Activated CD4-positive, alpha-beta T cell treated with anti-CD3 and anti-CD28 coated beads, Interleukin-2, amount 50 U/mL, for 16 hours (primary cell): ENCODE results near the gene LRIG2.
A peak's percentile ranks its signal among the peaks of the same experiment; 100 is the strongest.
"Not testable (repeated sequence)": the region's sequence is repeated elsewhere in the genome, so short reads cannot be mapped to it uniquely, and the experiment has no call there.

Experiments
- DNase-seq: peaks from one replicate; pipeline ENCODE4 v3.0.0-alpha.2; 2020

The LRIG2 gene

DNA sequence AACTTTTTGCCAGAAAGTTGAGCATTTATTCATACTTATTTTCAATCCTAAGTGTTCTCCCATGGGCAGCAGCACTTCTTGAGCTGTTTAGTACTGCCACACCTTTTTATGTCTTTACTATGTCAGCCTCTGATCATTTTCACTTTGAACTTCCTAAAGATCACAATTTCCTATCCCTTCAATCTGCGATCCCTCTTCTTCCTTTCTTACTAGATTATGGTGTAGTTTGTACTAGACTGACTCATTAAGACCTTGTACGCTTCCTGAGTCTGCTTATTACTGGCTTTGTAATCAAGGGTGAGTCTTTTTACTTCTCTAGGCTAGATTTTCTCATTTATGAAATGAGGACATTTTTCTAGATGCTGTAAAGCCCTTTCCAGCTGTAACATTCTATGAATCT is 55.1 kb downstream of the LRIG2 start:
- peak; percentile 57 for DNase-seq

DNA sequence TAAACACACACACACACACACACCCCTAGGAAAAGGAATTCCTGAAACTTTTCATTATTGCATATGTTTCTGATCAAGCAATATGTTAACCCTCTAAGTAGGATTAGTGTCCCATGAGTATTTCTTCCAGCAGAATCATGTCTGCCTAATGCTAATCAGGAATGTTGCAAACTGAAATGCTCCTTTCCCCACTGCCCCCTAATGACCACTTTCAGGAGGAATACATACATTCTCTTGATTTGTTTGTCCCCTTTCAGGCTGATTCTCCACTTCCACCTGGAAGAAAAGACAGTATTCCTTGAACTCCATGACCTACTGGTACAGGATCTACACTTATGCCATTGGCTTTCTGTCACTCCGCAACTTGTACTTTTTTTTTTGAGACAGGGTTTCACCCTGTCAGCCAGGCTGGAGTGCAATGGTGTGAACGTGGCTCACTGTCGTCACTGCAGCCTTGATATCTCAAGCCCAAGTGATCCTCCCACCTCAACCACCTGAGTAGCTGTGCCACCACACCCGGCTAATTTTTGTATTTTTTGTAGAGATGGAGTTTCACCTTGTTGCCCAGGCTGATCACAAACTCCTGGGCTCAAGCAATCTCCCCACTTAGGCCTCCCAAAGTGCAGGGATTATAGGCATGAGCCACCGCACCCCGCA is 56.7 kb downstream of the LRIG2 start:
- no peak for DNase-seq

DNA sequence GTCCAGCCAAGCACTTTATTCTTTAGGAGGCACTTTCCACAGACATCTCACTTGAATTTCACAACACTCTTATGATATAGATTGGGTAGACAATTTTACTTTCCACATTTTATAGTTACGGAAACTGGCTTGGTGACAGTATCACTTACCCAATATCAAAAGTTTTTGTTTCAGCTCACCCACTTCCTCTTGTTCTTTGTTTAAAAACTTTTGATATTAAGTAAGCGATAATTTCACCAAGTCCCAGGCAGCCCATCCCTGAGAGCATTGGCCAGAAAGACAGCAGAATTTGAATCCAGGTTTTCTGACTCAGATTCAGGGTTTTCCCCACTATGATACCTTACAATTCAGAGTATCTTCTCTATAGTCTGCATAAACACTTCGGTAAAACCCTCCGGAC is 60.0 kb downstream of the LRIG2 start:
- DNase-seq, result peak; percentile 74

DNA sequence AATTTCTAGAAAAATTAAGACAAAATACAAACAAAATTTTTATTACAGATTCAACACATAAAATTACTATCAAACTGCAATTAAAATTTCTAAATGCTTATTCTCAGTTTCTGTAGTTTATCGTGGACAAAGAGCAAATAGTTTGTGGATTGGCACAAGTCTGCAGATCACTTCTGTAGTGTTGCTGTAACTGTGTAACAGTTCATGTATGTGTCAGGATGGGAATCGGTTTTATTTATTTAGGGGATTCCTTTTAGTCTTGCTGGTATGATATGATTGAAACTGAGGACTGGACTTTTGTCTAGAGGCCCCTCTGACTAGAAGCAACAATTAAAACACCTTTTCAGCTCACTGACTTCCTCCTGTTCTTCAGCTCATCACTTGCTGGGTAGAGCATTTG is 60.8 kb downstream of the LRIG2 start:
- no peak for DNase-seq

DNA sequence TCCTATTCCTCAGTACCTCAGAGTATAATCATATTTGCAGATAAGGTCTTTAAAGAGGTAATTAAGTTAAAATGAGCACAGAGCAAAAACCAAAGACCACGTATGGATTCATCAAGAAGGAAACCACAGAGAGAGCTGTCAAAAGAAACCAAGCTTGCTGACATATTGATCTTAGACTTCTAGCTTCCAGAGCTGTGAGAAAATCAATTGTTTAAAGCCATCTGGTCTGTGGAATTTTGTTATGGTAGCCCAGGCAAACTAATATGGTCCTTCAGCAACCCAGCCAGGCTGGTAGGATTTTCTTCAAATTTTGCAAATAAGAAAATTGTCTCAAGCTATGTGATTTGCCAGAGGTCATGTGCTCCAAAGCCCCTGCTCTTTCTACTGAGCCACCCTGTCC is 62.5 kb downstream of the LRIG2 start:
- DNase-seq, result no peak

DNA sequence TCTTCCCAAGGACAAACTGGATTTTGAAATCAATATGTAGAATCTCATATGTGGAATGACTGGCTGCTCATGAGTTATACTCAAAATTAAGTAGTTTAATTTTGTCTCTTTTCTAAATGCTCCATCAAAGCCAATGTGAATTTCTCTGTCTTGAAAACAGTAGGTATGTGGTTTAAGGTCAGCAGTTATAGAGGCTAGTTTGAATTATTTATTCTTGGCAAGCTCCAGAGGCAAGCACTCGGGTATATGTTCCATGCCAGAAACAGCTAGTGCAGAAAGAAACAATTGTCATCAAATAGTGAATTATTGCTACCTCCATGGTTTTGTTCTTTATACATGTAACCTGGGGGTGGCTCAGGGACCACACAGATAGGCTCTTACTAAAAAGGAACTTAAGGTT is 63.5 kb downstream of the LRIG2 start:
- DNase-seq, result no peak

DNA sequence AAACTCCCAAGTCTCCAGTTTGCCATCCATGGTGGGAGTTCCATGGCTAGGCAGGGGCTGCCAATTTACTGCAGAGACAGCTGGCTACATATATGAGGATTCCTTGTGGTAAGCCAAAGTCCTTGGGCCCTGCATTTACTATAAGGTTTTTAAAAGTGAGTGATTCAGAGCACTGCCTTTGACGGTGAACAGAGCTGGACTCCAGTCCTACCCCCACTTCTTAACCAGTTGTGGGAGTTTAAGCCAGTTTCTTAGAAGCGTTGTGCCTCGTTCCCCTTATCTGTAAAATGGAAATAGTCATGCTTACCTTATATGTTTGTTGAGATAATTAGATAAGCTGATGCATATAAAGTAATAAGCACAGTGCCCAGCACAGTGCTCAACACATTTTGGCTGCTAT is 64.6 kb downstream of the LRIG2 start:
- DNase-seq, result no peak

DNA sequence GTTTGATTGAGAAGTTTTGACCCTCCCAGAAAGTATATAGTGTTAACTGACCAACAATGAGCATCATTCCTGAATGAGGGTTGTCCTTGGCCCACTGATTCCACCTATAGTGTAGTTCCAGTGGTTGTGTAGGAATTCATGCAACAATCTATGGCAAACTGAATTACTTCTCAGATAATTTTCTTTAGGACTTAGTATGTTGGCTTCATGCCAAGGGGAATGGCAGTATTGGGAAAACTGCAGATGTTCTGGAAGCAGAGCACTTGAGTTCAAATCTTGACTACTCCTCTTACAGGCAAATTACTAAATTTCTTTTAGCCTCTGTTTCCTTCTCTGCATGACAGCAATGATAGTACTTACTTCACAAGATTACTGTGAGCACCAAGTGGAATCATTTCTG is 65.8 kb downstream of the LRIG2 start:
- DNase-seq, result no peak

DNA sequence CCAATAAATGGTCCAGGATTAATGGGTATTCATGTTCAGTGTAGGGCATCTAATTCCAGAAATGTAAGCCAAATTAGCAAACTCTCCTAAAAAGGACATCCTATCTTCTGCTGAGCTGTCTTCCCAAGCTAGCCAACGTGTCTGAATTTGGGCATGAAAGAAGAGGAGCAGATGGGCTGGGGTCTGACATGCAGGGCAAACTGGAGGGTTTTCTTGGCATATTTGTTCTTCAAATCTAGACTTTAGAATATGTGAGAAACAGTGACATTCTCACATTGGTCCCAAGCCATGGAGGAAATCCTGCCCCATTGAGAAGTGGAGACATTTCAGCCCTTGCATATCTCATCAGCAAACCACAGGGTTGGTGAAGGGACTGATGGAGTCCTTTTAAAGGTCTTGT is 67.2 kb downstream of the LRIG2 start:
- DNase-seq, result no peak

DNA sequence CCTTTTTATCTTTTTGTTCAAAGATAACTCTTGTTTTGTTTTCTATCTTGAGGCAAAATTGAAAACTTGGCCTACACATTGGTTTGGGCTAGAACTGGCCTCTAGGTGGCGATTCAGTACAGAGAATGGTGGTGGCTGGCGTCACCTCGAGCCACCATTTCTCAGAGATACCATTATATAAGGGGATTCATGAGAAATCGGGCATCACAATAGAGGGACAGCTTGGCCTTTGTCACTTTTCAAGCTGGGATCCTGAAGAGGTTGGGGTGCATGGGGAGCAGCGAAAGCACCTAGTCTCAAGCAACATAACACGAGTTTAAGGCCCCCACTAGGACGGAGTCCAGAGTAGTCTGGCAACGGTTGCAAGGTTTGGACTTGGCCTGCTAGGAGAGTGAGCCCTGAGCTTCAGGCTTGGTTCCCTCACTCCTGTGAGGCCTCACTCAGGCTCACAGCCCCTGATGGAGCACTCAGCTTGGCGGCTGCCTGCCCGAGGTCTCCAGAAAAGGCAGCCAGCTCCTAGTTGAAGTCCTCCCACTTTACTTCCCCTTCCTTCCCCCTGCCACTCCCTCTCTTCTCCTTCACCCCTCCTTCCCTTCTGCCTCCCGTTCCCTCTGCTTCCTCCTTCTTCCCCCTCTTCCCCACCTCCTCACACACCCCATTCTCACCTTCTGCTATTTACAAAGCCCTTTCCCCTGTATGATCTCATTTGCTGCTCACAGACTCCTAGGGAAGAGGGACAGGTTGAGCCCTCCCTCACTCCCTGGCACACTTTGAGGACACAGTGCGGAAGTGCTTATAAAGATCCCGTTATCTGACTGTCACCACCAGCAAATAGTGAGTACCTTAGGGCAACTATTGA is 67.8 kb downstream of the LRIG2 start:
- DNase-seq, result peak; percentile 66

DNA sequence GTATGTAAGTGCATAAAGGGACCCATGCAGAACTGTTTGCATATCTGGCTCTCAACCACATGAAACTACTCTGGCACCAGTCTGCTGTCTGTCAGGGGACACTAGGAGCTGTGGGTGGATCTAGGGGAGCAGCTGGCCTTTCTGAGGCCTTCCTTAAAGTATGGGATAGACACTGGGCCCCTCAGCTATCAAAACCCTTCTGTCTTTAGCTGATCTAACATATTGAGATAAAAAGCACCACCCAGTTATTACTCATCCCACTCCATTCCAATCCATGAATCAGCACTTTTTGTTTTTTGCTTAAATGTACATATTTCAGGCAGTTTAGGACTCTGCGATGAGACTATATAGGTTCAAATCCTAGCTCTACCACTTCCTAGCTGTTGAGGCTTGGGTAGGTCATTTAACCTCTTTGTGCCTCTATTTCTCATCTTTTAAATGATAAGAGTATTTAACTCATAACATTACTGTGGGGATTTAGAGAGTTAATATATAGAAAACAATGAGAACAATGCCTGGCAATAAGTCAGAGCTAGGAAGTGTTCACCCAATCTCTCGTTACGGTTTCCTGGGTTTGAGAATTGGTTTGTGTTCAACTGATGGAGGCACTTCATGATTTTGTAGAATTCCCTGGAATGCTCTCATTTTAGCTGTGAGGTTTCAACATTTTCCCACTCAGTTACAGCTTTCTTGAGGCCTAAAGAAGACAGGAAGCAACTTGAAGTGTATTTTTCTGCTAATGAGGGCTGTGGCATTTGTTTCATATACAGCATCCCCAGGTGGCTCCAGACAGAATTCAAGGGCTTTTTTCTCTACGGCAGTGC is 68.9 kb downstream of the LRIG2 start:
- DNase-seq, result no peak

DNA sequence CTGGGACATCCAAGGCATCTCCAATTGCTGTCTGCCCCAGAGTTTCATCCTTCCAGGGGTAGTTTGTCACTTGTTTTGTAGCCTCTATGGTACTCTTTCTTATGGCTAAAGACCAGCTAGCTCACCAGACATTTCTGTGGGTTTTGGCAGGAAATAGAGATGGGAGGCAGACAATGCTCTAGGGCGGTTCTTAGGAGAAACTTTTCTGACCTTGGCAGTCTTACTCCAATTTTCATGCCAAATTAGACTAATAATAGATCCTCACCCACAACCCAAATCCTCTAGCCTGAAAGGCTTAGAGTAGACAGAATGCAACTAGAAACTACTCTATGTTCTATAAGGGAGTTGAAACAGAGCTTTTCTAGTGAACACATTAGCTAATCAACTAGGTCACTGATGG is 69.8 kb downstream of the LRIG2 start:
- DNase-seq, result no peak

DNA sequence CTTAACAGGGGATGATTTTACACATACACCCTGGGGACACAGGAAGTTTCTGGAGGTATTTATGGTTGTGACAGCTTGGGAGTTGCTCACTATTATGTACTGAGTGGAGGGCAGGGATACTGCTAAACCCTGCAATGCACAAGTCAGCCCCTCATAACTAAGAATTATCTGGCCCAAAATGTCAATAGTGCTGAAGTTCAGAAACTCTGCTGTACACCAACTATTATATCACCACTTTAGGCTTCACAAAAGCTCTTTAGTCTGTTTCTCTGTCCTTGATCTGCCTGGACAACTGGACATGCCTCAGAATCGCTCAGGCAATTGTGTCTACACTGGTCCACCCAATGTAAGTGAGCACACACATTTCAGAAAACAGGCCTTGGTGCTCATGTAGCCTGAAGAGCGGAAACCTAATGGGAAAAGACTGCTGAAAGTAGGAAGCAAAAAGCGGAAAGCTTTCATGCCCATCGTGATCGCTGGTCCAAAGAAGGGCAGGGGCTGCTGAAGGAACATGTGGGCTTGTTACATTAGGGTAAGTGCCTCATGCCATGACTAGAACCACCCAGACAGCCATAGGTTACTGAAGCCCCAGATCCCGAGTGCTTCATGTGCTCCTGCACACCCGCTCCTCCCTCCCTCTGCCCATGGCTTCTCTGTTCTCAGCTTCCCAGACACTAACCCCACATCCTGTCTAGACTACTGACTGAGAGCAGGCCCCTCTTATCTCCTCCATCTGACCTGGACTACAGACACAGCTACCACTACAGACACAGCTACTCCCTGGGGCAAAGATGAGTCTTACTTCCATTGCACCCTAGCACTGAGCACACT is 73.5 kb downstream of the LRIG2 start:
- peak; percentile 31 for DNase-seq

DNA sequence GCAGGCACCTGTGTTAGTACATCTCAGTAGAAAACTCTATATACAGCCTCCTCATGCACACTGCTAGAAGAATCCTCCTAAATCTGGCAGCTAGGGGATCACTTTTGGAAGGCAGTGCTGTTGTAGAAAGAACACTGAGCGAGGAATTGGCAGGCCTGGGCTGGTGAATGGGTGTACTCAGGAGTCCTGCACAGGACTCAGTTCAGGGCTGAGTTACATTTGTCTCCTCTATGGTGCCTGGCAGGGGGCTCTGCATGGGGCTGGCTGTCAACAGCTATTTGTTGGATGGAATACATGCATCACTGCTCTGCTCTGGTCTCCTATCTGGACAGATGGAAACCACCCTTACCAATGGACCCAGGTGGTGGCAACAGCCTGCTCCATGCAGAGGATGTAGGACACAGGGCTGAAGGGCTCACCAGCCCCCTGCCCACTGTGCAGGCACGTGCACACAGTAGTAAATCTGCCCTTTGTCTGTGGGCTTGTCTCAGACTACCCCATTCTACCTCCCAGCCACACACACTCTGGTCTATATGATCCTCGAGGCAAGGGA is 74.2 kb downstream of the LRIG2 start:
- no peak for DNase-seq

DNA sequence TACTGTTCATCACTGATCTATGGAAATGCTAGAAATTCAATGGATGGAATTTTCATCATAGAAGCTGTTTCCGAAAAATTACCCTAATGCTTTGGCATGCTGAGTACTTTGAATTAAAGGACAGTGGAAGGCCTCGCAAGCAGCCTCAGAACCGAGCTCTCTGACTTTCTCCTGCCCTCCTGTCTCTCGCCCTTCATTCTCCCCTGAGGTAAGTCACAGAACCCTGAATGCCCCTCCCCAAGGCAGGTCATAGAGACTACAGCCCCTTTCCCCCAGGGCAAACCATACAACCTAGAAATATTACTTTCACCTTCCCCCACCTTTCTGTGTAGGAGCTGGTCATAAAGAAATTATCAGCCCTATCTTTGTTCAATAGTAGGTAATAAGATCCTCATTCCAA is 74.8 kb downstream of the LRIG2 start:
- DNase-seq, result no peak

DNA sequence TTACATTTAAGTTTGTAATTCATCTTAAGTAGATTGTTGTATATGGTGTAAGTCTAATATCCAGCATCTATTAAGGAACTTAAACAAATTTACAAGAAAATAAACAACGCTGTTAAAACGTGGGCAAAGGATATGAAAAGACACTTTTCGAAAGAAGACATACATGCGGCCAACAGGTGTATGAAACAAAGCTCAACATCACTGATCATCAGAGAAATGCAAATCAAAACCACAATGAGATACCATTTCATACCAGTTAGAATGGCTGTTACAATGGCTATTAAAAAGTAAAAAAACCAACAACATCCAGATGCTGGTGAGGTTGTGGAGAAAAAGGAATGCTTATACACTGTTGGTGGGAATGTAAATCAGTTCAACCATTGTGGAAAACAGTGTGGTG is 77.5 kb downstream of the LRIG2 start:
- DNase-seq, result not testable (repeated sequence)

DNA sequence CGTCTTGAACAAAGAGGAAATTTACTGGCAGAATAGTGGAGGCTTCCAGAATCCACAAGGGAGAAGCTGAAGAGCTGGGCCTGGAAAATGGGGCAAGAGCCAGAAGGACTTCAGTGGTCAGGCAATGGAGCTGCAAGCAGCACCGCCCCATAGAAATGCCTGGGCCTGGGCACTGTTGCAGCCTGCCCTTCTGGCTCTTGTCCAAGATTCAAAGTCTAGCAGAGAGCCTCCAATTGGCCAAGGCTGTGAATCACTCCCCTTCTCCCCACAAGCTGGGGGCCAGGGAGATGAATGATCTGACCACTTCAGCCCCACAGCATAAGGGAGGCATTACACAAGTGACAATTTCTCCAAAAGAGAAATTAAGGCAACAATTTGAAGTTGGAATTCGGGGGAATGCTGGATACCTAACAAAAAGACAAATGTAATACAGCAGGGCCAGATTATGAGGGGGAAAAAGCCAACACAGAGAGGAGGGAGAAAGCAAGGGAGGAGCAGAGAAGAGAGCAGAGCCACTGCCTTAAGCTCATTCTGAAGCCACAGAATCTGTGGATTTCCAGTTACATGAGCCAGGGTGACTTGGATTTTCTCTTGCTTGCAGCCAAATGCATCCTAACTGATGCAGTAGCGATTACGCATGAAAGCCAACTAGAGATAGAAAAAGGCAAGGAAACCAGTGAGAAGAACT is 80.3 kb downstream of the LRIG2 start:
- DNase-seq, result no peak

DNA sequence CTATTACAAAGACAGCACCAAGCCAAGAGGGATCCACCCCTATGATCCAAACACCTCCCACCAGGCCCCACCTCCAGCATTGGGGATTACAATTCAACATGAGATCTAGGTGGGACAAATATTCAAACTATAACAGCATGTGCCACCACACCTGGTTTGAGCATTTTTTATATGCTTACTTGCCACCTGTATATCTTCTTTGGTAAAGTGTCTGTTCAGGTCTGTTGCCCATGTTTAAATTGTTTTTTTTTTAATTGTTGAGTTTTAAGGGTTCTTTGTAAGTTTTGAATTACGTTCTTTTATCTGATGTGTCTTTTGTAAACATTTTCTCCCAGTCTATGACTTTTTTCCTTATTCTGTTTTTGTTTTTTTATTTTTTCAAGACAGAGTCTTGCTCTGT is 83.4 kb downstream of the LRIG2 start:
- no peak for DNase-seq

DNA sequence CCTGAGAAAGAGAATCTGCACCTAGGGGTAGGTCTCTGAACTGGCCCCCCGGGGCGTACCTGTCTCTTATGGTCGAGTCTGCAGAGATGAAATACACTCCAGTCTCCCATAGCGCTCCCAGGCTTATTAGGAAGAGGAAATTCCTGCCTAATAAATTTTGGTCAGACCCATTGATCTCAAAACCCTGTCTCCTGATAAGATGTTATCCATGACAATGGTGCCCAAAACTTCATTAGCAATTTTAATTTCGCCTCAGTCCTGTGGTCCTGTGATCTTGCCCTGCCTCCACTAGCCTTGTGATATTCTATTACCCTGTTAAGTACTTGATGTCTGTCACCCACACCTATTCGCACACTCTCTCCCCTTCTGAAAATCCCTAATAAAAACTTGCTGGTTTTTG is 85.7 kb downstream of the LRIG2 start:
- not testable (repeated sequence) for DNase-seq

DNA sequence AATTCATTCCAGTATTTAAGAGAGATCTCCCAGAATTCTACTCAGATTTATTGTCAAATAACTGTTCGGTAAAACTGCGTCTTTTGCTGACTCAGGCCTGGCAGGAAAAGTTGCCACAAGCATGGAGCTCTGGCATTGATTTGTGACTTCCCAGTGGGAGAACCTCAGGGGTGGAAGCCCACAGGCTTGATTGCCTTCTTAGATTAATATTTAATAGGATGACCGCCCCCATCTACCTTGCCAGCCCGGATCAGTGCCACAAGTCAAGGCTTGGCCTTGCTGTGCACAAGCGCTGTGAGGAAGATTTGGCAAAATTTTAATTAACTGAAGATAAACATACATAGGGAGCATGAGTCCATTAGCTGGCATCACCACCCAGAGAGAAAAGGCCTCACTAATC is 93.5 kb downstream of the LRIG2 start:
- no peak for DNase-seq

DNA sequence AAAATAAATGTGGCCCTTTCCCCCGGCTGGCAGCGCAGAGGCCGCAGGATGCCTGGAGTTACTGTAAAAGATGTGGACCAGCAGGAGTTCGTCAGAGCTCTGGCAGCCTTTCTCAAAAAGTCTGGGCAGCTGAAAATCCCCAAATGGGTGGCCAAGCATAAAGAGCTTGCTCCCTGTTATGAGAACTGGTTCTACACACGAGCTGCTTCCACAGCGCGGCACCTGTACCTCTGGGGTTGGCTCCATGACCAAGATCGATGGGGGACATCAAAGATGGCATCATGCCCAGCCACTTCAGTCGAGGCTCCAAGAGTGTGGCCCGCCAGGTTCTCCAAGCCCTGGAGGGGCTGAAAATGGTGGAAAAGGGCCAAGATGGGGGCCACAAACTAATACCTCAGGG is 95.9 kb downstream of the LRIG2 start:
- no peak for DNase-seq

DNA sequence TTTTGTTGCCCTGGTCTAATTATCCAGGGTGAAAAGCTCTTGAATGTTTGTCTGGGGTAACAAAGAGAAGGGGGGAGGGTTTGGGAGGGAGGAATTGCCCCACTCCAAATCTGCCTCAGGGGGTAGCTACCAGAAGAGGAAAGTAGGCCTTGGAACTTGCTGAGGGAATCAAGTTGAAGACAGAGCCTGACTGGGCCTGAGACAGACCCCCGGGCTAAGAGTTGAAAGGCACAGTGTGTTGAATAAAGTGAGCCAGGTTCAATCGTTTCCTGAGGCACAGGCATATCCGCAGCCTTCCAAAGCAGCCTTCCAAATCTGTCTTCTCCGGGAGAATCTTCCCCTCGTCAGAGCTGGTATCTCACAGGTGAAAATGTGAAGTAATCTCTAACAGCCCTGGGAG is 96.6 kb downstream of the LRIG2 start:
- DNase-seq, result no peak
